OCI-LY7 (cell line): ENCODE data around the gene CLEC4G. TPM values are rescaled to one million over a fixed set of nuclear protein-coding genes. Genes with fewer than 3 reads are reported as not detected.

Experiments
- BruUV-seq: library from RNA; stranded (reverse); fragments of 400-500 nt; replicated peaks from 2 replicates; lab custom pipeline; 2021; lab: Mats Ljungman, UMichigan
- CTCF ChIA-PET: fragments of 300-600 bp; sonication (Branson Sonifier 250); formaldehyde crosslinking; loops from one replicate; lab custom pipeline; 2022; ENCODE audit warnings: antibody characterized with exemption; ENCODE audit not compliant: unreplicated experiment; lab: Charles Lee
- POLR2A ChIA-PET: fragments of 300-600 bp; sonication (Branson Sonifier 250); formaldehyde crosslinking; loops from one replicate; lab custom pipeline; 2022; ENCODE audit warnings: antibody characterized with exemption; lab: Charles Lee
- DNase-seq: peaks from one replicate; pipeline ENCODE4 v3.0.0-alpha.2; 2015; ENCODE audit warnings: low spot score
- H2AFZ ChIP-seq: fragments of 200-600 bp; sonication (generic), shearing (Covaris generic); 2 replicates; pipeline ENCODE4 v1.6.1; 2014; ENCODE audit warnings: mild to moderate bottlenecking, antibody characterized with exemption, low read length, moderate library complexity
- H3K27ac ChIP-seq: fragments of 200-600 bp; sonication (generic); 2 replicates; pipeline ENCODE4 v1.5.1; 2014; ENCODE audit warnings: mixed run types, low read depth, mild to moderate bottlenecking, moderate library complexity, low read length, inconsistent platforms; ENCODE audit not compliant: poor library complexity, severe bottlenecking
- H3K36me3 ChIP-seq: fragments of 200-600 bp; sonication (generic); 2 replicates; pipeline ENCODE4 v1.6.1; 2014; ENCODE audit warnings: mild to moderate bottlenecking, antibody characterized with exemption, low read length, moderate library complexity, mixed read lengths; ENCODE audit not compliant: insufficient read depth
- H3K4me1 ChIP-seq: fragments of 200-600 bp; sonication (generic); 2 replicates; pipeline ENCODE4 v1.5.1; 2014; ENCODE audit warnings: mild to moderate bottlenecking, low read length; ENCODE audit not compliant: insufficient read depth, poor library complexity, severe bottlenecking
- H3K4me2 ChIP-seq: fragments of 200-600 bp; sonication (generic); 2 replicates; pipeline ENCODE4 v1.6.1; 2014; ENCODE audit warnings: mild to moderate bottlenecking, low read length
- H3K4me3 ChIP-seq: fragments of 200-600 bp; sonication (generic); 2 replicates; pipeline ENCODE4 v1.5.1; 2014; ENCODE audit warnings: mild to moderate bottlenecking, low read depth, low read length; ENCODE audit not compliant: poor library complexity, severe bottlenecking
- H3K79me2 ChIP-seq: fragments of 200-600 bp; sonication (generic); 2 replicates; pipeline ENCODE4 v1.6.1; 2016; ENCODE audit warnings: low read depth, mild to moderate bottlenecking, low read length, moderate library complexity, mixed read lengths; ENCODE audit not compliant: insufficient read depth
- H3K9me2 ChIP-seq: fragments of 200-600 bp; sonication (generic); 2 replicates; pipeline ENCODE4 v1.6.1; 2016; ENCODE audit warnings: mild to moderate bottlenecking, low read length, mixed read lengths; ENCODE audit not compliant: insufficient read depth
- H3K9me3 ChIP-seq: fragments of 200-600 bp; sonication (generic); 2 replicates; pipeline ENCODE4 v1.6.1; 2014; ENCODE audit warnings: mild to moderate bottlenecking, mixed run types, low read length, mixed read lengths
- H4K20me1 ChIP-seq: fragments of 200-600 bp; sonication (generic); 2 replicates; pipeline ENCODE4 v1.6.1; 2014; ENCODE audit warnings: mild to moderate bottlenecking, antibody characterized with exemption, low read length, moderate library complexity, mixed read lengths; ENCODE audit not compliant: insufficient read depth
- CTCF ChIP-seq: fragments of 200-600 bp; sonication (generic); conservative IDR thresholded peaks from 2 replicates; pipeline ENCODE4 v1.5.1; 2014; ENCODE audit warnings: mild to moderate bottlenecking, antibody characterized with exemption, low read length, moderate library complexity, mixed read lengths
- EZH2phosphoT487 ChIP-seq: fragments of 200-600 bp; sonication (generic); IDR thresholded peaks from 2 replicates; pipeline ENCODE4 v1.6.1; 2018; ENCODE audit warnings: low read depth, borderline replicate concordance, mild to moderate bottlenecking, mixed run types, antibody characterized with exemption, low read length, moderate library complexity, mixed read lengths
- intact Hi-C: fragments of 100-400 bp; cut with micrococcal nuclease; formaldehyde crosslinking; loops from one replicate; pipeline ENCODE4 v1.10.0; 2022; ENCODE audit not compliant: unreplicated experiment
- total RNA-seq, 2 experiments: library from RNA; depleted of rRNA in 1 of 2; stranded (reverse); fragments of >200 nt in 1 of 2; shearing (Covaris generic) in 1 of 2; gene quantifications; 2 replicates each; pipeline ENCODE4 v1.2.3, GENCODE V29; 2014 to 2022

Gene CLEC4G
- total RNA-seq, 2 experiments from 2014 or later = not detected

- H4K20me1 ChIP-seq = no peaks in the 10 kb centered on the region
- intact Hi-C loops = no loop called here
- no peaks in the 10 kb centered on the region for H3K36me3 ChIP-seq
- H2AFZ ChIP-seq = no peak overlapping the region
- DNase-seq = no peak
- no peak overlapping the region for H3K27ac ChIP-seq
- no peak overlapping the region for H3K4me2 ChIP-seq
- CTCF ChIA-PET = interaction anchor here (1.4 kb wide), 1 partner anchor 18 kb away, joined by 4 read pairs; the partner anchor contains the start of gene TRAPPC5
- no peaks in the 10 kb centered on the region for H3K79me2 ChIP-seq
- H3K9me3 ChIP-seq = no peaks in the 10 kb centered on the region
- BruUV-seq = no TSS peak
- H3K9me2 ChIP-seq = no peaks in the 10 kb centered on the region
- no peak for TF ChIP-seq CTCF
- POLR2A ChIA-PET = interaction anchor here (0.7 to 1.1 kb wide), 3 partner anchors 9 to 26 kb away, joined by 3 to 4 read pairs (median 3); partner anchors contain the start of gene TRAPPC5
- peaks cover 58% of the 10 kb centered on the region for H3K4me1 ChIP-seq
- no peak overlapping the region for H3K4me3 ChIP-seq
Observed at GRCh38 chr19:7698583-7698982, 33.3 kb downstream of the CLEC4G start.

GRCh38 chr19:7697721-7698287, 34.1 kb downstream of the CLEC4G start:
- ChIA-PET CTCF (interaction anchor here (1.0 kb wide), 1 partner anchor 17 kb away, joined by 4 read pairs; the partner anchor contains the start of gene TRAPPC5), POLR2A (no interaction called here)
- Histone ChIP-seq H3K79me2 (no peaks in the 10 kb centered on the region), H3K27ac (no peak overlapping the region), H2AFZ (no peak overlapping the region), H3K9me3 (no peaks in the 10 kb centered on the region), H3K36me3 (no peaks in the 10 kb centered on the region), H3K4me2 (no peak overlapping the region), H4K20me1 (no peaks in the 10 kb centered on the region), H3K9me2 (no peaks in the 10 kb centered on the region), H3K4me3 (no peak overlapping the region), H3K4me1 (peaks cover 52% of the 10 kb centered on the region)
- intact Hi-C loops = no loop called here
- no TSS peak for BruUV-seq
- TF ChIP-seq CTCF (no peak), EZH2phosphoT487 (no peak)
- no peak for DNase-seq

GRCh38 chr19:7694499-7694898, 37.4 kb downstream of the CLEC4G start:
- Histone ChIP-seq H3K4me1 (peaks cover 26% of the 10 kb centered on the region), H3K4me3 (no peak overlapping the region), H3K79me2 (no peaks in the 10 kb centered on the region), H3K9me3 (no peaks in the 10 kb centered on the region), H3K9me2 (no peaks in the 10 kb centered on the region), H2AFZ (peak overlapping the region; percentile 64), H3K4me2 (peak overlapping the region; percentile 42; the same call in 1 of the 2 replicates), H4K20me1 (no peaks in the 10 kb centered on the region), H3K36me3 (no peaks in the 10 kb centered on the region), H3K27ac (no peak overlapping the region)
- intact Hi-C loops = no loop called here
- POLR2A ChIA-PET = interaction anchor here (0.7 kb wide), 1 partner anchor 7 kb away, joined by 6 read pairs; the partner anchor contains the start of gene FCER2
- TF ChIP-seq CTCF (no peak), EZH2phosphoT487 (no peak)
- CTCF ChIA-PET = no interaction called here
- no peak for DNase-seq
- no TSS peak for BruUV-seq
